ENCODE measurements around the gene CDH10.

CDH10 gene

GRCh38 chr5:24480952-24481351 lies 163.8 kb downstream of the CDH10 start:
- no peak for DNase-seq (ENCODE audit: low read depth)

DNA sequence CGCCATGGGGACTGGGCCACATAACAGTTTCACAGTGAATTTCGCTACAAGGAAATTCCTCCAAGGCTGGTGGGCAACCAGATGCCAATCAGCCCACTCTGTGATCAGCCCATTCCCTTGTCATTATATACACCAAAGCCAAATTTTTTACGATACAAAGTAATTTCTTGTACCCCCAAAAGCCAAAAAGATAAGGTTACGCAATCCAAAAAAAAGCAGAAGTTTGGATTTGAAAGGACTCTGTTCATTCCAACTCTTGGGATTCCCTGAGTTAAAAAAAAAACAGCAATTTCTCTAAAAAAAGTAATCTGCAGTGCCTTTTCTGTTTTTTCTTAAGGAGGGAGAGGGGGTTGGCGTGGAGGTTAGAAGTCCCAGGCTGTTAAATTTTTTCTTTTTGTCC lies 166.8 kb downstream of the CDH10 start:
- no peak for DNase-seq (ENCODE audit: low read depth)

DNA sequence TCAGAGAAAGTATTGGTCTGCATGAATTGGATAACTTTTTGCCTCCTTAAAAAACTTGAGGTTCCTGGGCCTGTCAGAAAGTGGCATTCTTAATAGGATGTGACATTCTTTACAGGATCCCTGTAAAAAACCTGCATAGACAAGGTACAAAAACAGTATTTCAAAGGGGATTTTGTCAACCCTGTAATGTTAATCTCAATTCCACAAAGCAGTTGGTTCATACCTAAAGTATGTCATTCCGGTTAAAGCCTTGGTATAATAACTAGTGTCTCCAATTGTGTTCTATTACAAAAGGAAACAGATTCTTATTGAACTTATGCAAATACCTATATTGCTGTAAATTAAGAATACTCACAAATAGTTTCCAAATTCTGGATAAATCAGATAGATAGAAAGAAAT lies 169.7 kb downstream of the CDH10 start:
- DNase-seq (ENCODE audit: low read depth) = no peak

- no peak for DNase-seq (ENCODE audit: low read depth)
Observed at GRCh38 chr5:24474685-24475084, 170.1 kb downstream of the CDH10 start.

GRCh38 chr5:24472518-24472917 lies 172.3 kb downstream of the CDH10 start:
- DNase-seq (ENCODE audit: low read depth) = no peak

- DNase-seq (ENCODE audit: low read depth) = no peak
Observed at GRCh38 chr5:24444414-24444813, 200.4 kb downstream of the CDH10 start.

DNA sequence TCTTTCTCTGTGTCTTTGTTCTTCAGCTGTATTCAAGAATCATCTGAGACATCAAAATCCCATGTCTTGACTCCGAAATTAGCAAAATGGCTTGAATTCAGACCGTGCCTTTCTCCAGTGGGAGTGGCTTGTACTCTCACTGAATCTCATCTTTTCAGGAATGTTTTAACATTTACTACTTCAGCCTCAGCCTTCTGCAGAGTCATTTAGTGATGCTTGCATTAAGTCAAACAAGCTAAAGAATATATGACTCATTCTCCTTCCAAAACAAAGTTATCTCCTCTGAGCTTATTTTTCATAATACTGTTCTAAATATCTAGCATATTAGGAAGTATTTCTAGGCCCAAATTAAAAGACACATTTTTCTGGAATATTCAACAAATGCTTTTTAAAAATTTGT lies 205.3 kb downstream of the CDH10 start:
- no peak for DNase-seq (ENCODE audit: low read depth)
